A673 (cell line): ENCODE measurements around the gene HAVCR2. TPM values are rescaled to one million over a fixed set of nuclear protein-coding genes. Genes with fewer than 3 reads are reported as not detected.

ENCODE experiments used
- BruUV-seq: library from RNA; stranded (reverse); fragments of 400-500 nt; replicated peaks from 2 replicates; lab custom pipeline; 2021; lab: Mats Ljungman, UMichigan
- CTCF ChIA-PET: fragments of 300-600 bp; sonication (Branson Sonifier 250); formaldehyde crosslinking; loops from one replicate; lab custom pipeline; 2022; ENCODE audit warnings: antibody characterized with exemption; lab: Charles Lee
- POLR2A ChIA-PET: fragments of 300-600 bp; sonication (Branson Sonifier 250); formaldehyde crosslinking; loops from one replicate; lab custom pipeline; 2022; ENCODE audit warnings: antibody characterized with exemption; ENCODE audit not compliant: low non-redundant PET; lab: Charles Lee
- DNase-seq: peaks from one replicate; pipeline ENCODE4 v3.0.0-alpha.2; 2015; ENCODE audit warnings: low spot score
- H3K27ac ChIP-seq: fragments of 200-600 bp; sonication (generic); 2 replicates; pipeline ENCODE4 v1.5.1; 2016; ENCODE audit warnings: mixed run types, low read depth, mild to moderate bottlenecking, mixed read lengths, antibody characterized with exemption, low read length; ENCODE audit not compliant: poor library complexity, severe bottlenecking
- H3K27me3 ChIP-seq: fragments of 200-600 bp; sonication (generic); replicated peaks from 2 replicates; pipeline ENCODE4 v1.6.1; 2017; ENCODE audit warnings: mixed run types, low read depth, mild to moderate bottlenecking, mixed read lengths, antibody characterized with exemption, low read length; ENCODE audit not compliant: insufficient read depth, poor library complexity
- H3K36me3 ChIP-seq: fragments of 200-600 bp; sonication (generic); 2 replicates; pipeline ENCODE4 v1.6.1; 2016; ENCODE audit warnings: mixed run types, mild to moderate bottlenecking, mixed read lengths, antibody characterized with exemption, low read length; ENCODE audit not compliant: insufficient read depth, poor library complexity, severe bottlenecking
- H3K4me1 ChIP-seq: fragments of 200-600 bp; sonication (generic); 2 replicates; pipeline ENCODE4 v1.6.1; 2017; ENCODE audit warnings: mixed run types, mild to moderate bottlenecking, mixed read lengths, antibody characterized with exemption, low read length; ENCODE audit not compliant: insufficient read depth, poor library complexity, severe bottlenecking
- H3K4me3 ChIP-seq: fragments of 200-600 bp; sonication (generic); 2 replicates; pipeline ENCODE4 v1.5.1; 2016; ENCODE audit warnings: low read depth, mixed run types, mild to moderate bottlenecking, mixed read lengths, low read length; ENCODE audit not compliant: poor library complexity, severe bottlenecking
- H3K9me3 ChIP-seq: fragments of 200-600 bp; sonication (generic); 2 replicates; pipeline ENCODE4 v1.6.1; 2016; ENCODE audit warnings: mixed run types, low read depth, mild to moderate bottlenecking, mixed read lengths, antibody characterized with exemption, low read length; ENCODE audit not compliant: poor library complexity, severe bottlenecking
- CTCF ChIP-seq: fragments of 300-800, 200-600 bp; sonication (generic); conservative IDR thresholded peaks from 2 replicates; pipeline ENCODE4 v1.5.1; 2017; ENCODE audit warnings: low read depth, mild to moderate bottlenecking, antibody characterized with exemption, low read length, moderate library complexity, mixed read lengths
- EZH2 ChIP-seq: fragments of 200-600 bp; sonication (generic); IDR thresholded peaks from 2 replicates; pipeline ENCODE4 v1.6.1; 2017; ENCODE audit warnings: borderline replicate concordance, low read depth, mild to moderate bottlenecking, mixed read lengths, antibody characterized with exemption, low read length; ENCODE audit not compliant: poor library complexity, severe bottlenecking
- intact Hi-C: fragments of 100-400 bp; cut with micrococcal nuclease; formaldehyde crosslinking; loops from one replicate; pipeline ENCODE4 v1.10.0; 2022; ENCODE audit not compliant: unreplicated experiment
- total RNA-seq: library from RNA; stranded (reverse); gene quantifications from 2 replicates; pipeline ENCODE4 v1.2.3, GENCODE V29; 2021

The HAVCR2 gene
- total RNA-seq, 1 experiment from 2014 or later = 0.19 TPM

- ChIA-PET POLR2A (no interaction called here), CTCF (no interaction called here)
- TF ChIP-seq EZH2 = no peak
Measured at GRCh38 chr5:157068785-157069184, 40.1 kb downstream of the HAVCR2 start.

DNA sequence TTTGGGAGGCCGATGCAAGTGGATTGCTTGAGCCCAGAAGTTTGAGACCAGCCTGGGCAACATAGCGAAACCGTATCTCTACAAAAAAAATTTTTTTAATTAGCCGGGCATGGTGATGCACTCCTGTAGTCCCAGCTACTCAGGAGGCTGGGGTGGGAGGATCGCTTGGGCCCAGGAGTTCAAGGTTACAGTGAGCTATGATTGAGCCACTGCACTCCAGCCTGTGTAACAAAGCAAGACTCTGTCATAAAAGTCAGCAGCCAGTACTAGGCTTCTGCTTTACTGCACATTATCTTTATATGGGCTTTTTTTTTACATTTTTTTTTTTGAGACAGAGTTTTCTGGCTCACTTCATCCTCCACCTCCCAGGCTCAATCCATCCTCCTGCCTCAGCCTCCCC, 40.5 kb downstream of the HAVCR2 start:
- Histone ChIP-seq H3K27me3 (no peaks in the 10 kb centered on the region), H3K36me3 (no peaks in the 10 kb centered on the region), H3K4me1 (no peaks in the 10 kb centered on the region), H3K9me3 (no peaks in the 10 kb centered on the region), H3K4me3 (no peak overlapping the region), H3K27ac (no peak overlapping the region)
- TF ChIP-seq EZH2 (no peak), CTCF (no peak)
- intact Hi-C loops = no loop called here
- CTCF ChIA-PET = no interaction called here
- DNase-seq = no peak
- POLR2A ChIA-PET = no interaction called here
- BruUV-seq = no TSS peak

More at GRCh38 chr5:157068785-157069184, 40.1 kb downstream of the HAVCR2 start:
- H3K4me1 ChIP-seq = no peaks in the 10 kb centered on the region
- no peaks in the 10 kb centered on the region for H3K27me3 ChIP-seq
- no peaks in the 10 kb centered on the region for H3K36me3 ChIP-seq
- no peak overlapping the region for H3K4me3 ChIP-seq
- H3K27ac ChIP-seq = no peak overlapping the region
- DNase-seq = no peak
- H3K9me3 ChIP-seq = no peaks in the 10 kb centered on the region
- intact Hi-C loops = no loop called here
- BruUV-seq = no TSS peak

DNA sequence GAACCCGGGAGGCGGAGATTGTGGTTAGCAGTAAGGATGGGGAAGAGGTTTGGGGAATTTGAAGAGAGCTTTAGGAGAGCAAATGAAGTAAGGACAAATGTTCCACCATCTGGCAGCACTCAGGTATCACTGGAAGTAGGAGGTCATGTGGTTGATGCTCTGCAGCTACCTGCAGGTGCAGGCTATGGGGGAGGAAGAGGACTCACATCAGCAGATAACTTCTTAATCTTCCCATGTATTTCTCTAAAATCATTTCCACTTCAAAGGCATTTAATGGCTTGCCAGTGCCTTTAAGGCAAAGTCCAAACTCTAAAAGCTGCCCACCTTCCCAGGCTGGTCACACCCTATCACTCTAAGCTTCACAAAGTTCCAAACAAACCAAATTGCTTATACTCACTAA, 41.8 kb downstream of the HAVCR2 start:
- Histone ChIP-seq H3K27ac (no peak overlapping the region), H3K9me3 (no peaks in the 10 kb centered on the region), H3K36me3 (no peaks in the 10 kb centered on the region), H3K4me3 (no peak overlapping the region), H3K4me1 (no peaks in the 10 kb centered on the region), H3K27me3 (no peaks in the 10 kb centered on the region)
- no peak for TF ChIP-seq CTCF
- no peak for TF ChIP-seq EZH2
- ChIA-PET CTCF (no interaction called here), POLR2A (no interaction called here)
- no TSS peak for BruUV-seq
- intact Hi-C loops = no loop called here
- DNase-seq = no peak

DNA sequence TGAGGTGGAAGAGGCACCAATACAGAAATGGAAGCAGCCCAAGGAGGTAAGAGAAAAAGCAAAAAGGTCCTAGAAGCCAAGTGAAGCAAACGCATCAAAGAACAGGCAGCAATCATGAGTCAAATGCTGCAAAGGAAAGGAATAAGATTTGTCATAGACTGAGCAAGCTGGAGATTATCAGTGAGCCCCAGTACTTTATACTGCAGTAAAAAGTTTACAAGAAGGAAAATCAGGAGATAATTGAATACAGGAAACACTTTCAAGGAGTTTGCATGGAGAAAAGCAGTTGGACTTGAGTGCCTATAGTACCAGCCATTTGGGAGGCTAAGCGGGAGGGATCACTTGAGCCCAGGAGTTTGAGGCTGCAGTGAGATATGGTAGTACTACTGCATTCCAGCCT, 42.8 kb downstream of the HAVCR2 start:
- Histone ChIP-seq H3K4me3 (no peak overlapping the region), H3K27ac (no peak overlapping the region), H3K36me3 (no peaks in the 10 kb centered on the region), H3K9me3 (no peaks in the 10 kb centered on the region), H3K4me1 (no peaks in the 10 kb centered on the region), H3K27me3 (no peaks in the 10 kb centered on the region)
- TF ChIP-seq CTCF (no peak), EZH2 (no peak)
- CTCF ChIA-PET = no interaction called here
- intact Hi-C loops = no loop called here
- BruUV-seq = no TSS peak
- no peak for DNase-seq
- POLR2A ChIA-PET = no interaction called here
